ENCODE data around the gene SLC12A2. TPM values are rescaled to one million over a fixed set of nuclear protein-coding genes. Genes with fewer than 3 reads are reported as not detected.

SLC12A2 gene
- total and polyA plus RNA-seq, 2 experiments from 2014 or later, result 6.6 to 16.1 TPM

GRCh38 chr5:128081111-128081851, 2.3 kb upstream of the SLC12A2 start:
- H3K9ac ChIP-seq, result peak overlapping the region; percentile 87
- H3K4me2 ChIP-seq (ENCODE audit: unreplicated experiment), result peak overlapping the region; percentile 100
- H3K4me1 ChIP-seq (ENCODE audit: insufficient read depth), result peaks cover 25% of the 10 kb centered on the region
- peak overlapping the region; percentile 77 for H3K27ac ChIP-seq
- no peaks in the 10 kb centered on the region for H3K9me2 ChIP-seq (ENCODE audit: insufficient read depth)
- peaks cover 5% of the 10 kb centered on the region; the same call in 1 of the 2 replicates for H3F3A ChIP-seq (ENCODE audit: insufficient read depth)
- DNase-seq, result peak; percentile 65
- peak overlapping the region; percentile 88 for H3K4me3 ChIP-seq
- H3K9me3 ChIP-seq (ENCODE audit: low read depth), result no peaks in the 10 kb centered on the region
- 0 out of 2 replicates have a peak, but pooled peaks cover 5% of the 10 kb centered on the region for H3K36me3 ChIP-seq (ENCODE audit: low read depth)
- H3K79me2 ChIP-seq (ENCODE audit: insufficient read depth), result peaks cover 77% of the 10 kb centered on the region
- TF ChIP-seq EZH2 (IDR thresholded peaks at IDR 0.05; ENCODE audit: insufficient read depth, poor library complexity, severe bottlenecking) (no peak), EZH2phosphoT487 (IDR thresholded peaks at IDR 0.05; ENCODE audit: insufficient read depth, low read depth) (no peak)
- H3K27me3 ChIP-seq (replicated peaks; ENCODE audit: insufficient read depth), result no peaks in the 10 kb centered on the region
- in situ Hi-C loops (cut with MboI), result no loop called here
- peak overlapping the region; percentile 96 for H2AFZ ChIP-seq
- 51 to 54% methylated on average over 5 of the region's 5 CpGs for WGBS, 2 experiments (ENCODE audit: low coverage in 1 of 2, low lambda C conversion rate in 2 of 2, missing lambda C conversion rate in 2 of 2)
- no peaks in the 10 kb centered on the region for H4K20me1 ChIP-seq (ENCODE audit: insufficient read depth)

GRCh38 chr5:128082551-128083032, 974 bp upstream of the SLC12A2 start:
- in situ Hi-C loops (cut with MboI), result no loop called here
- DNase-seq, result no peak

GRCh38 chr5:128083811-128084227, 253 bp downstream of the SLC12A2 start:
- DNase-seq, result peak; percentile 69
- in situ Hi-C loops (cut with MboI), result no loop called here
- Histone ChIP-seq H3F3A (ENCODE audit: insufficient read depth) (peaks cover 5% of the 10 kb centered on the region; the same call in 1 of the 2 replicates), H3K4me2 (ENCODE audit: unreplicated experiment) (peak overlapping the region; percentile 100), H3K9me2 (ENCODE audit: insufficient read depth) (no peaks in the 10 kb centered on the region), H4K20me1 (ENCODE audit: insufficient read depth) (no peaks in the 10 kb centered on the region), H3K9me3 (ENCODE audit: low read depth) (no peaks in the 10 kb centered on the region), H3K4me3 (peak overlapping the region; percentile 88), H3K9ac (peak overlapping the region; percentile 87), H3K36me3 (ENCODE audit: low read depth) (no peaks in the 10 kb centered on the region), H3K4me1 (ENCODE audit: insufficient read depth) (peaks cover 25% of the 10 kb centered on the region), H3K27ac (peak overlapping the region; percentile 77), H2AFZ (peak overlapping the region; percentile 96), H3K27me3 (replicated peaks; ENCODE audit: insufficient read depth) (no peaks in the 10 kb centered on the region), H3K79me2 (ENCODE audit: insufficient read depth) (peaks cover 78% of the 10 kb centered on the region)
- TF ChIP-seq EZH2 (IDR thresholded peaks at IDR 0.05; ENCODE audit: insufficient read depth, poor library complexity, severe bottlenecking) (no peak), EZH2phosphoT487 (IDR thresholded peaks at IDR 0.05; ENCODE audit: insufficient read depth, low read depth) (no peak)
- 1% methylated on average over 39 to 49 of the region's 53 CpGs for WGBS, 2 experiments (ENCODE audit: low coverage in 1 of 2, low lambda C conversion rate in 2 of 2, missing lambda C conversion rate in 2 of 2)

More at GRCh38 chr5:128082551-128083032, 974 bp upstream of the SLC12A2 start:
- 0% methylated on average over 25 of the region's 25 CpGs for WGBS, 2 experiments (ENCODE audit: low coverage in 1 of 2, low lambda C conversion rate in 2 of 2, missing lambda C conversion rate in 2 of 2)
- peak overlapping the region; percentile 77 for H3K27ac ChIP-seq
- no peaks in the 10 kb centered on the region for H3K9me3 ChIP-seq (ENCODE audit: low read depth)
- H2AFZ ChIP-seq, result peak overlapping the region; percentile 96
- peak overlapping the region; percentile 88 for H3K4me3 ChIP-seq
- no peaks in the 10 kb centered on the region for H3K9me2 ChIP-seq (ENCODE audit: insufficient read depth)
- 0 out of 2 replicates have a peak, but pooled peaks cover 2% of the 10 kb centered on the region for H3K36me3 ChIP-seq (ENCODE audit: low read depth)
- no peaks in the 10 kb centered on the region for H3K27me3 ChIP-seq (replicated peaks; ENCODE audit: insufficient read depth)
- no peaks in the 10 kb centered on the region for H4K20me1 ChIP-seq (ENCODE audit: insufficient read depth)
- no peak for TF ChIP-seq EZH2 (IDR thresholded peaks at IDR 0.05; ENCODE audit: insufficient read depth, poor library complexity, severe bottlenecking)
- no peak for TF ChIP-seq EZH2phosphoT487 (IDR thresholded peaks at IDR 0.05; ENCODE audit: insufficient read depth, low read depth)
- H3K4me1 ChIP-seq (ENCODE audit: insufficient read depth), result peaks cover 25% of the 10 kb centered on the region
- H3F3A ChIP-seq (ENCODE audit: insufficient read depth), result peaks cover 5% of the 10 kb centered on the region; the same call in 1 of the 2 replicates
- peaks cover 78% of the 10 kb centered on the region for H3K79me2 ChIP-seq (ENCODE audit: insufficient read depth)
- peak overlapping the region; percentile 87 for H3K9ac ChIP-seq
- peak overlapping the region; percentile 100 for H3K4me2 ChIP-seq (ENCODE audit: unreplicated experiment)

GRCh38 chr5:128084228-128085167, 932 bp downstream of the SLC12A2 start:
- peak overlapping the region; percentile 77; the same call in 1 of the 2 replicates for H3K27ac ChIP-seq
- peaks cover 19% of the 10 kb centered on the region for H3K4me1 ChIP-seq (ENCODE audit: insufficient read depth)
- no peaks in the 10 kb centered on the region for H3K36me3 ChIP-seq (ENCODE audit: low read depth)
- no peaks in the 10 kb centered on the region for H4K20me1 ChIP-seq (ENCODE audit: insufficient read depth)
- H3K9me2 ChIP-seq (ENCODE audit: insufficient read depth), result no peaks in the 10 kb centered on the region
- peak overlapping the region; percentile 100 for H3K4me2 ChIP-seq (ENCODE audit: unreplicated experiment)
- peak overlapping the region; percentile 96 for H2AFZ ChIP-seq
- TF ChIP-seq EZH2 (IDR thresholded peaks at IDR 0.05; ENCODE audit: insufficient read depth, poor library complexity, severe bottlenecking) (no peak), EZH2phosphoT487 (IDR thresholded peaks at IDR 0.05; ENCODE audit: insufficient read depth, low read depth) (no peak)
- peak; percentile 58 for DNase-seq
- peaks cover 76% of the 10 kb centered on the region for H3K79me2 ChIP-seq (ENCODE audit: insufficient read depth)
- no peaks in the 10 kb centered on the region for H3K9me3 ChIP-seq (ENCODE audit: low read depth)
- H3K27me3 ChIP-seq (replicated peaks; ENCODE audit: insufficient read depth), result no peaks in the 10 kb centered on the region
- 4 to 5% methylated on average over 47 to 55 of the region's 71 CpGs for WGBS, 2 experiments (ENCODE audit: low coverage in 1 of 2, low lambda C conversion rate in 2 of 2, missing lambda C conversion rate in 2 of 2)
- H3K9ac ChIP-seq, result peak overlapping the region; percentile 87
- in situ Hi-C loops (cut with MboI), result no loop called here
- H3F3A ChIP-seq (ENCODE audit: insufficient read depth), result peaks cover 5% of the 10 kb centered on the region; the same call in 1 of the 2 replicates
- peak overlapping the region; percentile 88 for H3K4me3 ChIP-seq

All from GM23248 (cell line).